ENCODE data around the gene ADAMTS12. TPM values are rescaled to one million over a fixed set of nuclear protein-coding genes. Genes with fewer than 3 reads are reported as not detected.

The ADAMTS12 gene
- total and polyA plus RNA-seq, 2 of the 8 experiments (the other 6 are each of a cell fraction or from before 2014, with no cell fraction given), result 6.4 to 12.8 TPM

- TF ChIP-seq CHD7 (IDR thresholded peaks at IDR 0.05; ENCODE audit: insufficient replicate concordance, low read length), result no peak
- TF ChIP-seq TAF7 (optimal IDR thresholded peaks at IDR 0.05; ENCODE audit: borderline replicate concordance, low read depth, low read length), result no peak
- no peak for TF ChIP-seq CHD2 (IDR thresholded peaks at IDR 0.05; ENCODE audit: low read length)
- TF ChIP-seq RXRA (IDR thresholded peaks at IDR 0.05; ENCODE audit: insufficient read depth, low read depth, low read length), result no peak
- no peak for TF ChIP-seq NANOG (IDR thresholded peaks at IDR 0.05; ENCODE audit: insufficient read depth, low read depth, low read length, poor library complexity, severe bottlenecking)
- no peak for TF ChIP-seq ATF2 (IDR thresholded peaks at IDR 0.05; ENCODE audit: low read length)
- TF ChIP-seq GTF2F1 (IDR thresholded peaks at IDR 0.05; ENCODE audit: borderline replicate concordance, low read depth, low read length), result no peak
Observed at GRCh38 chr5:33557605-33558004, 334.2 kb downstream of the ADAMTS12 start (continued).

Data from H1 (cell line).